ENCODE results near the gene ALKBH5.

Gene ALKBH5

DNA sequence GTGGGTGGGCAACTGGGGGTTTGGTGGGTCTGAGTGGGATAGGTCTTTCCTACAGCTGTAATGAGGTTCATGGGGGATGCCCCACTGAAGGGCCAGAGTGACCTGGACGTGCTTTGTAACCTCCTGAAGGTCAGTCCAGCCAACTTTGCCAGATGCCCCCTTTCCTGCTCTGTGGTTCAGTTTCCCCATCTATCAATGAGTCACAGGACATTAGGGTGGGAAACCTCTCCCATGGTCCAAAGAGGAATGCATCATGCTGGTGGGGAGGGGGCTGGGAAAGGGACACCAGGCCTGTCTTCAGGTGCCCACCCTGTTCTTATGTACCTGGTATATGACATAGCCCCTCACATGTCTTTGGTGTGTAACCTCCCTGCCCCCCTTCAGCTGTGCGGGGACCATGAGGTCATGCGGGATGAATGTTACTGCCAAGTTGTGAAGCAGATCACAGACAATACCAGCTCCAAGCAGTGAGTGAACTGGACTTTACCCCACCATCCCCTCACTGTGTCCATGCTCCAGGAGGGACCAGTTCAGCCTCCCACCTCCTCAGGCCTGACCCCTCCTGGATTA, 24.0 kb upstream of the ALKBH5 start:
- Histone ChIP-seq H3K9me3 (ENCODE audit: control insufficient read depth, insufficient read depth, low read depth, low read length) (no peaks in the 10 kb centered on the region), H3K36me3 (ENCODE audit: control insufficient read depth in 2 of 2, insufficient read depth in 1 of 2, low read length in 2 of 2) (no peaks in the 10 kb centered on the region), H3K4me1 (ENCODE audit: control insufficient read depth, insufficient read depth, low read length) (no peaks in the 10 kb centered on the region), H3K4me3 (ENCODE audit: low read depth, low read length) (no peak overlapping the region), H3K27ac (ENCODE audit: extremely low read depth, low read depth, low read length) (no peak overlapping the region)
- ChIA-PET CTCF (interaction anchor here (1.8 kb wide), 1 partner anchor 18 kb away, joined by 7 read pairs; no protein-coding TSS in a partner anchor), POLR2A (interaction anchor here (2.0 kb wide), 1 partner anchor 24 kb away, joined by 8 read pairs; the partner anchor contains the start of gene ALKBH5)
- TF ChIP-seq ZNF768 (tag by site-specific recombination; IDR thresholded peaks at IDR 0.05) (no peak), KLF8 (tag by site-specific recombination; IDR thresholded peaks at IDR 0.05) (no peak), ZNF600 (tag by site-specific recombination; IDR thresholded peaks at IDR 0.05) (peak; percentile 35; the same call in 1 of the 2 replicates), ZNF558 (tag by site-specific recombination; IDR thresholded peaks at IDR 0.05) (no peak), SCRT2 (tag by site-specific recombination; IDR thresholded peaks at IDR 0.05) (no peak), ZNF221 (tag by site-specific recombination; IDR thresholded peaks at IDR 0.05; ENCODE audit: borderline replicate concordance) (no peak), ZXDB (tag by site-specific recombination; IDR thresholded peaks at IDR 0.05) (no peak), ZNF629 (tag by site-specific recombination; IDR thresholded peaks at IDR 0.05) (peak; percentile 28; the same call in 1 of the 2 replicates), ZNF544 (tag by site-specific recombination; IDR thresholded peaks at IDR 0.05) (no peak)
- TF ChIP-seq, protein P1, sequence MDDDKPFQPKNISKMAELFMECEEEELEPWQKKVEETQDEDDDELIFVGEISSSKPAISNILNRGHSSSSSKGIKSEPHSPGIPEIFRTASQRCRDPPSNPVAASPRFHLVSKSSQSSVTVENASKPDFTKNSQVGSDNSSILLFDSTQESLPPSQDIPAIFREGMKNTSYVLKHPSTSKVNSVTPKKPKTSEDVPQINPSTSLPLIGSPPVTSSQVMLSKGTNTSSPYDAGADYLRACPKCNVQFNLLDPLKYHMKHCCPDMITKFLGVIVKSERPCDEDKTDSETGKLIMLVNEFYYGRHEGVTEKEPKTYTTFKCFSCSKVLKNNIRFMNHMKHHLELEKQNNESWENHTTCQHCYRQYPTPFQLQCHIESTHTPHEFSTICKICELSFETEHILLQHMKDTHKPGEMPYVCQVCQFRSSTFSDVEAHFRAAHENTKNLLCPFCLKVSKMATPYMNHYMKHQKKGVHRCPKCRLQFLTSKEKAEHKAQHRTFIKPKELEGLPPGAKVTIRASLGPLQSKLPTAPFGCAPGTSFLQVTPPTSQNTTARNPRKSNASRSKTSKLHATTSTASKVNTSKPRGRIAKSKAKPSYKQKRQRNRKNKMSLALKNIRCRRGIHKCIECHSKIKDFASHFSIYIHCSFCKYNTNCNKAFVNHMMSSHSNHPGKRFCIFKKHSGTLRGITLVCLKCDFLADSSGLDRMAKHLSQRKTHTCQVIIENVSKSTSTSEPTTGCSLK (tag by site-specific recombination; IDR thresholded peaks at IDR 0.05) = no peak
- TF ChIP-seq, protein P2, sequence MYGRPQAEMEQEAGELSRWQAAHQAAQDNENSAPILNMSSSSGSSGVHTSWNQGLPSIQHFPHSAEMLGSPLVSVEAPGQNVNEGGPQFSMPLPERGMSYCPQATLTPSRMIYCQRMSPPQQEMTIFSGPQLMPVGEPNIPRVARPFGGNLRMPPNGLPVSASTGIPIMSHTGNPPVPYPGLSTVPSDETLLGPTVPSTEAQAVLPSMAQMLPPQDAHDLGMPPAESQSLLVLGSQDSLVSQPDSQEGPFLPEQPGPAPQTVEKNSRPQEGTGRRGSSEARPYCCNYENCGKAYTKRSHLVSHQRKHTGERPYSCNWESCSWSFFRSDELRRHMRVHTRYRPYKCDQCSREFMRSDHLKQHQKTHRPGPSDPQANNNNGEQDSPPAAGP (tag by site-specific recombination; IDR thresholded peaks at IDR 0.05) = 0 out of 2 replicates have a peak, but pooled peaks have one; percentile 63
- TF ChIP-seq, protein P3, sequence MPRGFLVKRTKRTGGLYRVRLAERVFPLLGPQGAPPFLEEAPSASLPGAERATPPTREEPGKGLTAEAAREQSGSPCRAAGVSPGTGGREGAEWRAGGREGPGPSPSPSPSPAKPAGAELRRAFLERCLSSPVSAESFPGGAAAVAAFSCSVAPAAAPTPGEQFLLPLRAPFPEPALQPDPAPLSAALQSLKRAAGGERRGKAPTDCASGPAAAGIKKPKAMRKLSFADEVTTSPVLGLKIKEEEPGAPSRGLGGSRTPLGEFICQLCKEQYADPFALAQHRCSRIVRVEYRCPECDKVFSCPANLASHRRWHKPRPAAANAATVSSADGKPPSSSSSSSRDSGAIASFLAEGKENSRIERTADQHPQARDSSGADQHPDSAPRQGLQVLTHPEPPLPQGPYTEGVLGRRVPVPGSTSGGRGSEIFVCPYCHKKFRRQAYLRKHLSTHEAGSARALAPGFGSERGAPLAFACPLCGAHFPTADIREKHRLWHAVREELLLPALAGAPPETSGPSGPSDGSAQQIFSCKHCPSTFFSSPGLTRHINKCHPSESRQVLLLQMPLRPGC (tag by site-specific recombination; IDR thresholded peaks at IDR 0.05) = no peak
- TF ChIP-seq, protein P4, sequence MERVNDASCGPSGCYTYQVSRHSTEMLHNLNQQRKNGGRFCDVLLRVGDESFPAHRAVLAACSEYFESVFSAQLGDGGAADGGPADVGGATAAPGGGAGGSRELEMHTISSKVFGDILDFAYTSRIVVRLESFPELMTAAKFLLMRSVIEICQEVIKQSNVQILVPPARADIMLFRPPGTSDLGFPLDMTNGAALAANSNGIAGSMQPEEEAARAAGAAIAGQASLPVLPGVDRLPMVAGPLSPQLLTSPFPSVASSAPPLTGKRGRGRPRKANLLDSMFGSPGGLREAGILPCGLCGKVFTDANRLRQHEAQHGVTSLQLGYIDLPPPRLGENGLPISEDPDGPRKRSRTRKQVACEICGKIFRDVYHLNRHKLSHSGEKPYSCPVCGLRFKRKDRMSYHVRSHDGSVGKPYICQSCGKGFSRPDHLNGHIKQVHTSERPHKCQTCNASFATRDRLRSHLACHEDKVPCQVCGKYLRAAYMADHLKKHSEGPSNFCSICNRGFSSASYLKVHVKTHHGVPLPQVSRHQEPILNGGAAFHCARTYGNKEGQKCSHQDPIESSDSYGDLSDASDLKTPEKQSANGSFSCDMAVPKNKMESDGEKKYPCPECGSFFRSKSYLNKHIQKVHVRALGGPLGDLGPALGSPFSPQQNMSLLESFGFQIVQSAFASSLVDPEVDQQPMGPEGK (tag by site-specific recombination; IDR thresholded peaks at IDR 0.05) = peak; percentile 26; the same call in 1 of the 2 replicates
- TF ChIP-seq, protein P5, sequence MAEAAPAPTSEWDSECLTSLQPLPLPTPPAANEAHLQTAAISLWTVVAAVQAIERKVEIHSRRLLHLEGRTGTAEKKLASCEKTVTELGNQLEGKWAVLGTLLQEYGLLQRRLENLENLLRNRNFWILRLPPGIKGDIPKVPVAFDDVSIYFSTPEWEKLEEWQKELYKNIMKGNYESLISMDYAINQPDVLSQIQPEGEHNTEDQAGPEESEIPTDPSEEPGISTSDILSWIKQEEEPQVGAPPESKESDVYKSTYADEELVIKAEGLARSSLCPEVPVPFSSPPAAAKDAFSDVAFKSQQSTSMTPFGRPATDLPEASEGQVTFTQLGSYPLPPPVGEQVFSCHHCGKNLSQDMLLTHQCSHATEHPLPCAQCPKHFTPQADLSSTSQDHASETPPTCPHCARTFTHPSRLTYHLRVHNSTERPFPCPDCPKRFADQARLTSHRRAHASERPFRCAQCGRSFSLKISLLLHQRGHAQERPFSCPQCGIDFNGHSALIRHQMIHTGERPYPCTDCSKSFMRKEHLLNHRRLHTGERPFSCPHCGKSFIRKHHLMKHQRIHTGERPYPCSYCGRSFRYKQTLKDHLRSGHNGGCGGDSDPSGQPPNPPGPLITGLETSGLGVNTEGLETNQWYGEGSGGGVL (tag by site-specific recombination; IDR thresholded peaks at IDR 0.05) = no peak

Data from HEK293 (cell line).